ENCODE data around the gene TIMM13.
A peak's percentile ranks its signal among the peaks of the same experiment; 100 is the strongest.
"Not testable (repeated sequence)": the region's sequence is repeated elsewhere in the genome, so short reads cannot be mapped to it uniquely, and the experiment has no call there.

The TIMM13 gene

GRCh38 chr19:2427429-2428320, at the start of gene TIMM13:
TIMM13 (minus strand) TSS chr19:2427586; CDS start chr19:2427533, 53 bp downstream.
- peak within 1 kb of the TSS; percentile 97 for H3K27ac ChIP-seq
- TF ChIP-seq ZFX (IDR thresholded peaks at IDR 0.05) (peak; percentile 94), CTCF (conservative IDR thresholded peaks at IDR 0.05) (no peak)

GRCh38 chr19:2476451-2477140, 49.2 kb upstream of the TIMM13 start:
- TF ChIP-seq ZFX (IDR thresholded peaks at IDR 0.05) (no peak), CTCF (conservative IDR thresholded peaks at IDR 0.05) (no peak)
- peak overlapping the region; percentile 86 for H3K27ac ChIP-seq

- TF ChIP-seq CTCF (conservative IDR thresholded peaks at IDR 0.05) (no peak), ZFX (IDR thresholded peaks at IDR 0.05) (no peak)
- peak within 1 kb of the TSS; percentile 86 for H3K27ac ChIP-seq
These were observed 48.5 kb upstream of the TIMM13 start, which contains the start of gene GADD45B for GRCh38 chr19:2475702-2476450. GADD45B (plus strand) TSS chr19:2476127; CDS start chr19:2476359, 232 bp downstream.

GRCh38 chr19:2475018-2475701, 47.8 kb upstream of the TIMM13 start:
- no peak for TF ChIP-seq ZFX (IDR thresholded peaks at IDR 0.05)
- peak overlapping the region; percentile 86 for H3K27ac ChIP-seq

DNA sequence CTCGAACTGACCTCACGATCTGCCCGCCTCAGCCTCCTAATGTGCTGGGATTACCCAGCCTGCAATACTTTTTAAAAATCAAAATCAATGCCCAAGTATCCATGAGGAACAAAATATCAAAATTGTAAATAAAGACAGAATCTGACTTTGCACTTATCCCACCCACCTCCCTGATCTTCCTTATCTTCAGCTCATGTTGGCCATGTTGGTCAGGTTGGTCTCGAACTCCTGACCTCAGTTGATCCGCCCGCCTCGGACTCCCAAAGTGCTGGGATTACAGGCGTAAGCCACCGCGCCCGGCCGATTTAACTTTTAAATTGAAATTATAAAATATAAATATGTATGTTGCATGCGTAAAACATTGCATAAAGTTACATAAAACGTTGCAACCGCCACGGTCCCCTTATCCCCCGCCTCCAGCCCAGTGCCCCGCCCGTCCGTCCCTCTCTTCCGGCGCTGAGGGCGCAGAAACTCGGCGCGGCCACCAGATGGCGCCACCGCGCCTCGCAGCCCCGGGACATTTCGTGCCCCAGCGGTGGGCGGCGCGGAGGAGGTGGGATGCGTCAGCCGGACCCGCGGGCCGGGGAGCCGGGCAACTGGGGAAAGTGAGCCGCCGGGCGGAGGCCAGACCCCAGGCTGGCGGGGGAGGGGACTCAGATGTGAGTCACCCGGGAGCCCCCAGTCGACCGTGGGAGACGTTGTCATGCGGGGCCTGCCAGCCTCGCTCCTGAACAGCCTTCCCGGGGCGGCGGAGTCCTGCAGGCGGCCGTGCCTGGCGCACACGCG, 47.0 kb upstream of the TIMM13 start:
- H3K27ac ChIP-seq, result peak overlapping the region; percentile 86
- TF ChIP-seq CTCF (conservative IDR thresholded peaks at IDR 0.05), result peak; percentile 98
- TF ChIP-seq ZFX (IDR thresholded peaks at IDR 0.05), result no peak

GRCh38 chr19:2469915-2470200, 42.5 kb upstream of the TIMM13 start:
- H3K27ac ChIP-seq, result not testable (repeated sequence)

GRCh38 chr19:2469102-2469914, 41.9 kb upstream of the TIMM13 start:
- no peak overlapping the region for H3K27ac ChIP-seq

More at GRCh38 chr19:2469102-2469914, 41.9 kb upstream of the TIMM13 start:
- TF ChIP-seq CTCF (conservative IDR thresholded peaks at IDR 0.05), result no peak
- TF ChIP-seq ZFX (IDR thresholded peaks at IDR 0.05), result no peak

All from C4-2B (cell line).